Measurements from ENCODE around the gene LMLN.

Gene LMLN

GRCh38 chr3:197950677-197951061, 9.3 kb upstream of the LMLN start:
- H3F3A ChIP-seq (ENCODE audit: control insufficient read depth, insufficient read depth), result peaks cover 48% of the 10 kb centered on the region
- H4K20me1 ChIP-seq (ENCODE audit: control insufficient read depth, insufficient read depth, low read depth, low read length), result peaks cover 6% of the 10 kb centered on the region; the same call in 1 of the 2 replicates
- H3K4me1 ChIP-seq (ENCODE audit: control insufficient read depth, low read length), result peaks cover 36% of the 10 kb centered on the region
- H3K79me2 ChIP-seq (ENCODE audit: control insufficient read depth, low read length), result peaks cover 49% of the 10 kb centered on the region
- H3K4me3 ChIP-seq (ENCODE audit: low read length), result peak overlapping the region; percentile 94
- peak overlapping the region; percentile 89 for H3K4me2 ChIP-seq (ENCODE audit: low read length)
- H3K9me3 ChIP-seq (ENCODE audit: control insufficient read depth, insufficient read depth, low read length), result no peaks in the 10 kb centered on the region
- H3K36me3 ChIP-seq (ENCODE audit: control insufficient read depth, low read length), result peaks cover 56% of the 10 kb centered on the region
- H3K9me2 ChIP-seq (replicated peaks; ENCODE audit: control insufficient read depth, low read length), result no peaks in the 10 kb centered on the region
- H3K27me3 ChIP-seq (ENCODE audit: control insufficient read depth, low read length), result no peaks in the 10 kb centered on the region; the same call in 1 of the 2 replicates
- no peak for TF ChIP-seq EZH2phosphoT487 (IDR thresholded peaks at IDR 0.05; ENCODE audit: borderline replicate concordance, low read length)
- TF ChIP-seq CTCF (IDR thresholded peaks at IDR 0.05; ENCODE audit: low read depth, low read length, poor library complexity, severe bottlenecking), result no peak
- peak overlapping the region; percentile 67 for H3K27ac ChIP-seq (ENCODE audit: low read depth, low read length)

- peaks cover 6% of the 10 kb centered on the region; the same call in 1 of the 2 replicates for H4K20me1 ChIP-seq (ENCODE audit: control insufficient read depth, insufficient read depth, low read depth, low read length)
- H3F3A ChIP-seq (ENCODE audit: control insufficient read depth, insufficient read depth), result peaks cover 56% of the 10 kb centered on the region
- no peak for TF ChIP-seq EZH2phosphoT487 (IDR thresholded peaks at IDR 0.05; ENCODE audit: borderline replicate concordance, low read length)
- TF ChIP-seq CTCF (IDR thresholded peaks at IDR 0.05; ENCODE audit: low read depth, low read length, poor library complexity, severe bottlenecking), result no peak
Measured at GRCh38 chr3:197951392-197951990, 8.5 kb upstream of the LMLN start.

GRCh38 chr3:197952440-197952839, 7.6 kb upstream of the LMLN start:
- H4K20me1 ChIP-seq (ENCODE audit: control insufficient read depth, insufficient read depth, low read depth, low read length), result peaks cover 6% of the 10 kb centered on the region; the same call in 1 of the 2 replicates
- no peak overlapping the region for H3K27ac ChIP-seq (ENCODE audit: low read depth, low read length)
- peaks cover 49% of the 10 kb centered on the region for H3K79me2 ChIP-seq (ENCODE audit: control insufficient read depth, low read length)
- peak overlapping the region; percentile 89 for H3K4me2 ChIP-seq (ENCODE audit: low read length)
- H3K4me1 ChIP-seq (ENCODE audit: control insufficient read depth, low read length), result peaks cover 36% of the 10 kb centered on the region
- H3K36me3 ChIP-seq (ENCODE audit: control insufficient read depth, low read length), result peaks cover 74% of the 10 kb centered on the region
- H3K4me3 ChIP-seq (ENCODE audit: low read length), result peak overlapping the region; percentile 30; the same call in 1 of the 2 replicates
- peaks cover 66% of the 10 kb centered on the region for H3F3A ChIP-seq (ENCODE audit: control insufficient read depth, insufficient read depth)
- no peaks in the 10 kb centered on the region for H3K9me3 ChIP-seq (ENCODE audit: control insufficient read depth, insufficient read depth, low read length)
- H3K9me2 ChIP-seq (replicated peaks; ENCODE audit: control insufficient read depth, low read length), result no peaks in the 10 kb centered on the region
- no peaks in the 10 kb centered on the region; the same call in 1 of the 2 replicates for H3K27me3 ChIP-seq (ENCODE audit: control insufficient read depth, low read length)
- TF ChIP-seq CTCF (IDR thresholded peaks at IDR 0.05; ENCODE audit: low read depth, low read length, poor library complexity, severe bottlenecking) (no peak), EZH2phosphoT487 (IDR thresholded peaks at IDR 0.05; ENCODE audit: borderline replicate concordance, low read length) (no peak)

More at GRCh38 chr3:197951392-197951990, 8.5 kb upstream of the LMLN start:
- peaks cover 36% of the 10 kb centered on the region for H3K4me1 ChIP-seq (ENCODE audit: control insufficient read depth, low read length)
- peaks cover 65% of the 10 kb centered on the region for H3K36me3 ChIP-seq (ENCODE audit: control insufficient read depth, low read length)
- peaks cover 49% of the 10 kb centered on the region for H3K79me2 ChIP-seq (ENCODE audit: control insufficient read depth, low read length)
- peak overlapping the region; percentile 89 for H3K4me2 ChIP-seq (ENCODE audit: low read length)
- H3K4me3 ChIP-seq (ENCODE audit: low read length), result peak overlapping the region; percentile 94
- no peaks in the 10 kb centered on the region for H3K9me3 ChIP-seq (ENCODE audit: control insufficient read depth, insufficient read depth, low read length)
- 0 out of 2 replicates have a peak overlapping the region, but pooled peaks have one; percentile 67 for H3K27ac ChIP-seq (ENCODE audit: low read depth, low read length)
- H3K27me3 ChIP-seq (ENCODE audit: control insufficient read depth, low read length), result no peaks in the 10 kb centered on the region; the same call in 1 of the 2 replicates
- H3K9me2 ChIP-seq (replicated peaks; ENCODE audit: control insufficient read depth, low read length), result no peaks in the 10 kb centered on the region

Data from DOHH2 (cell line).